HG02938 (cell line): ENCODE measurements around the gene RSPRY1.

Source experiments
- ATAC-seq: cut with Tn5 transposase; IDR thresholded peaks from one replicate; pipeline ENCODE4 v1.9.1; 2021; ENCODE audit warnings: mild to moderate bottlenecking, moderate library complexity; ENCODE audit not compliant: unreplicated experiment

RSPRY1 gene

DNA sequence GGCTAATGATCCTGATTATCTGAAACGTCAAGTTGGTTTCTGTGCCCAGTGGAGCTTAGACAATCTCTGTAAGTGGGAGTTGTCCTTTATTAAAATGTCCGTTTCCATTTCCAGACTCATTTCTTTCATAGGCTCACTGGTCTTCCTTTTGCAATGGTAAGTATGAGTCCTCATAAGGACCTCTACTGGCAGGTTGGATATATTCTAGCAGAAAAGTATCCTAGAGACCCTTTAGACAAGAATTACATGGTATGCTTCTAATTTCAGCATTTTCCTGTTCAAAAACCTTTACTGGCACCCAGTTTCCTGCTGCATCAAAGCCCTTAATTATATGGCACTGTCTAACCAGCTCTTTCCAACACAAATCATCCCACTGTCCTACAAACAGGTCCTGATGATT is 30.8 kb downstream of the RSPRY1 start:
- no peak for ATAC-seq

DNA sequence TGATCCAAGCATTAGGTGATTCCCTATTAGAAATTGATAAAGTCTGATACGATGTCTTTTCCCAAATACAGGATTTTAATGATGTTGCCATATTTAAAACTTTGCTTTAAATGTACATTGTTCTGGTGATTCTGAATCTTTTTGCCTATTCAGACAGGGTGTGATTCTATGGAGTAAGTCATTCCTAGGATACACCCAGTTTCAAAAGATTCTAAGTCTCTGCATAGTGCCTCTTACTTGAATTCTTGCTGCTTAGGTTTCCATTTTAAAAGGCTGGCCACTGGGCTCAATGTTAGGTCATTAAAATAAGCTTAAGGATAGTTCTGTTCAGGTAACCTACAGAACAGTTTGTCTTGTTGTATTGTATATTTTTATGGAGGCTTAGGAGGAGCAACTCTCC is 36.9 kb downstream of the RSPRY1 start:
- no peak for ATAC-seq

DNA sequence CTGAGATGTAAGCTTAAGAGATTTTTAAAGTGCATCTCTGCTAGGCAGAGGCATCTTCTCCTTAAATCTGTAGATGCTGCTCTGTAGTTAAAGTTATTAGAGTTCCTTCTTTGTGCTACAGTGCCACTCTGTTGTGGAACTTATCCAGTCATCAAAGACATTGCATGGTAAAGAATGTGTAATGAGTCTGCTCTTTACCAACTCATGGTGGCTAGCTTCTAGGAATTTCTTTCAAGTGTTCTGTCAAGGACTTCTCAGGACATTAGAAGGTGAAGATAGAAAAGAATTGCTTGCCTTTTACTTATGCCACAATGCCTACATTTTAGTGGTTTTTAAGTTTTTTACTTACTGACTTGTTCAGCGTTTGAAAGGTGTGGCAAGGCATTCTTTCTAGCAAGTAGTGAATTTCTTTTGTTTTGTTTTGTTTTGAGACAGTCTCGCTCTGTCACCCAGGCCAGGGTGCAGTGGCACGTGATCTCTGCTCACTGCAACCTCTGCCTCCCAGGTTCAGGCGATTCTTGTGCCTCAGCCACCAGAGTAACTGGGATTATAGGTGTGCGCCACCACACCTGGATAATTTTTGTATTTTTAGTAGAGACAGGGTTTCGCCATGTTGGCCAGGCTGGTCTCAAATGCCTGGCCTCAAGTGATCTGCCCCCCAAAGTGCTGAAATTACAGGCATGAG is 38.7 kb downstream of the RSPRY1 start:
- no peak for ATAC-seq

DNA sequence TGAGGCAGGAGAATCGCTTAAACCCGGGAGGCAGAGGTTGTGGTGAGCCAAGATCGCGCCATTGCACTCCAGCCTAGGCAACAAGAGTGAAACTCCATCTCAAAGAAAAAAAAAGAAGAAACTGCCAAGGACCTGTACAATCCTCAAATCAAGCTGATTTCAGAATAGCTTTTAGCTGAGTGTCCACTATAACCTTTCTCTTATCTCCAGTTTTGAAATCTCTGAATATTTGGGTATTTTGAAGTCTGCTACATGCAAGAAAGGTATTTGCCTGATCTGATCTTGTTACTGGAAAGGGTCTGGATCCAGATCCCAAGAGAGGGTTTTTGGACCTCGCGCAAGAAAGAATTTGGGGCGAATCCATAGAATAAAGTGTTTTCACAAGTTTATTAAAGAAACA is 39.8 kb downstream of the RSPRY1 start:
- no peak for ATAC-seq

DNA sequence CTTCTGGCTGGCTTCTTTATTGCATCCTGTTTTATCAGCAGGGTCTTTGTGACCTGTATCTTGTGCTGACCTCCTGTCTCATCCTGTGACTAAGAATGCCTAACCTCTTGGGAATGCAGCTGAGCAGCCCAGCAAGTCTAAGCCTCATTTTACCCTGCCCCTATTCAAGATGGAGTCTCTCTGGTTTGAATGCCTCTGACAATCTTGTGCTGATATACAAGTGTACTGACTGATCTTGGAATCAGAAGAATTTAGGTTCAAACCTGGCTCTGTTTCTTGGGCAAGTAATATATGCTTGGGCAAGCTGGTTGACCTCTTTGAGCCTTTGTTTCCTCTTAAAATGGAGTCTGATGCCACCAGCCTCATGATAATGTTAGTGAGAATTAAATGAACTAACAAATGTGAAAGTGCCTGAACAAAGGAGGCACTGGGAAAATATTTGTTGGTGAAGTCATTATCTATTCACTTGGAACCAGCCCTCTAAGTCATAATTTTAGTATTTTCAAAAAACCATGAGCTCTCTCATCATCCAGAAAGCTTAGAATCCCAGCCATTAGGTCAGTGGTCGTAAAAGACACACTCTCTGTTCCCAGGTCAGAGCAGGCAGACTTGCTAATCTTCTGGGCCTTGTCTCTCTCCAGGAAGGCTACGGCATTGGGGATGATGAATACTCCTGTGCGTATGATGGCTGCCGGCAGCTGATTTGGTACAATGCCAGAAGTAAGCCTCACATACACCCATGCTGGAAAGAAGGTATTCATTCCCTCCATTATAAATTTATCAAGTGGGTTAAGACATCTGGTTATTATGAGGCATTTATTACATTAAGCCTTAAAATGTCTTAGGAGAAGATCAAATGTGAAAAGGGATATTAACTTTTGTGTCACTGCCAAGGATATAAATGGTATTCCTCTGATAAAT is 40.8 kb downstream of the RSPRY1 start:
- ATAC-seq, result no peak

DNA sequence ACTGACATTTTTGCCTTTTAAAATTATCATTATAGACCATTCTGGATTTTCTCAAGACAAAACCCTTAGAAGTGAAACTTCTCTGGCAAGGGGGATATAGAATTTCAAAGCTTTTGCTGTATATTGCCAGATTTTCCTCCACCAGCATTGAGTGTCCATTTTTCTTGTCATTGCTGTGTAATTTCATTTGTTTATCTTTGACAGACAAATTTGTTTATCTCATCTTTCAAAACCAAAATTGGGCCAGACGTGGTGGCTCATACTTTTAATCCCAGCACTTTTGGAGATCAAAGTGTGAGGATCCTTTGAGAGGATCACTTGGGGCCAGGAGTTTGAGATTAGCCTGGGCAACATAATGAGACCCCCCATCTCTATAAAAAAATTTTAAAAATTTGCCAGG is 43.0 kb downstream of the RSPRY1 start:
- ATAC-seq, result no peak

DNA sequence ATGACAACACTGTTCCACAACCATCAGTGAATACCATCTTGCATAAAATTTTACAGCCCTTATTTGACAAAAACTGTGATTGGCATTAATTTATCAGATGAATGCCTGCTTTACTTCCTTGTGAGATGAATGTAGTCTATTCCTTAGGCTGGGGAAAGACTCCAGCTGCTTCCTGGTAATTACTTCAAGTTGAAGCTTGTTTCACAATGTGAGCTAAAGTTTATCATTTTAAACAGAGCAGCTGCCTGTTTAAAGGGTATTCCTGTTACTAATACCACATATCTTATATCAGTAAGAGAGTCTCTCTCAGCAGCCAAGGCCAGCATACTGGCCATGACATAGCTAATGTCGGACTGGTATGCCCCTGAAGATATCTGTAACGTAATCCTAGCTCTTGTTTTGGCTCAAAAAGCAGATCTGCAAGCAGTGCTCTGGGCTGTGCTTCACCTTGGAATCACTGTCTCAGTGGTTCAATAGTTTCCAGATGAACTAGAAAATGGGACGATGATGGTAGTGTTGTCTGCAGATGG is 45.8 kb downstream of the RSPRY1 start:
- no peak for ATAC-seq

DNA sequence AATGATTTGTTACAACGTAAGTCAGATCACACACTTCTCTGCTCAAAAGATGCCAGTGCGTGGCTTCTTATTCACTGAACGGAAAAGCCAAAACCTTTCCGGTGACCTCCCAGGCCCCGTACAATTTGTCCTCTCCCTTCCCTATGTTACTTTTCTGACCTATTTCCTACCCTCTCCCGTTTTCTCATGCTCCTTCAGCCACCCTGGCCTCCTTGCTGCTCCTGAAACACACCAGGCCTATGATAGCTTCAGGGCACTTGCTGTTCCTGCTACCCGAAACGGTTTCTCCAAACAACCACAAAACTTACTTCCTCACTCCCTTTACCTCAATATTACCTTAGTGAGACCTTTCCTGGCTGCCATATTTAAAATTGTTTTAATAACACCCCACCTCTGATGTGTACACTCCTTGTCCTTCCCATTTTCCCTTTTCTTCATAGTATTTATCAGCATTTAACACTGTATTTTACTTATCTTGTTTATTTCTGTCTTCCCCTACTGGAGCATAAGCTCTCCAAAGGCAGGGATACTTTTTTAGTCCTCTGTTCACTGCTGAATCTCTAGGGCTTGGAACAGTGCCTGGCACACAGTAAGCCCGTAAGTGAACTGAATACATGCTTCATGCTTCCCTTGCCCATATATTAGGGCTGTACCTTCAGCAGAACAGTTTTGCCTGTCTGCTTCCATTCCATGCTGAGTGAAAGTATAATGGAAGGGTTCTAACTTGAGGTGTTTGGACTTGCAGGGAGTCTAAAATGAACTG is 48.0 kb downstream of the RSPRY1 start:
- no peak for ATAC-seq

DNA sequence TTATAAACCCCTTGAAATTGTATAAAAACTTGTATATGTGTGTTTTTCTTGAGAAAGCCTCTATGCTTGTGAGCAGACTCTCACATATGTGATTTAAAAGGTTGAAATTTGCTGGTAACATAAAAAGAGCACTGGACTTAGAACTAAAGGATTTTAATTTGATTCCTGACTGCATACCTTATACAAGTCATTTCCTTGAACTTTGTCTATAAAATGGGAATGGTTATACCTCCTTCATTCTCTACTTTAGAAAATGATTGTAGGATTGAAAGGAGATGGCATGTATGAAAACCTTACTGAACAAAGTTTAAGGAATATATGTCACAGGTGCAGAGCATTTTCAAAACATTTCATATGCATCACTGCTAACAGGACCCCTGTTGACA is 48.6 kb downstream of the RSPRY1 start:
- no peak for ATAC-seq

DNA sequence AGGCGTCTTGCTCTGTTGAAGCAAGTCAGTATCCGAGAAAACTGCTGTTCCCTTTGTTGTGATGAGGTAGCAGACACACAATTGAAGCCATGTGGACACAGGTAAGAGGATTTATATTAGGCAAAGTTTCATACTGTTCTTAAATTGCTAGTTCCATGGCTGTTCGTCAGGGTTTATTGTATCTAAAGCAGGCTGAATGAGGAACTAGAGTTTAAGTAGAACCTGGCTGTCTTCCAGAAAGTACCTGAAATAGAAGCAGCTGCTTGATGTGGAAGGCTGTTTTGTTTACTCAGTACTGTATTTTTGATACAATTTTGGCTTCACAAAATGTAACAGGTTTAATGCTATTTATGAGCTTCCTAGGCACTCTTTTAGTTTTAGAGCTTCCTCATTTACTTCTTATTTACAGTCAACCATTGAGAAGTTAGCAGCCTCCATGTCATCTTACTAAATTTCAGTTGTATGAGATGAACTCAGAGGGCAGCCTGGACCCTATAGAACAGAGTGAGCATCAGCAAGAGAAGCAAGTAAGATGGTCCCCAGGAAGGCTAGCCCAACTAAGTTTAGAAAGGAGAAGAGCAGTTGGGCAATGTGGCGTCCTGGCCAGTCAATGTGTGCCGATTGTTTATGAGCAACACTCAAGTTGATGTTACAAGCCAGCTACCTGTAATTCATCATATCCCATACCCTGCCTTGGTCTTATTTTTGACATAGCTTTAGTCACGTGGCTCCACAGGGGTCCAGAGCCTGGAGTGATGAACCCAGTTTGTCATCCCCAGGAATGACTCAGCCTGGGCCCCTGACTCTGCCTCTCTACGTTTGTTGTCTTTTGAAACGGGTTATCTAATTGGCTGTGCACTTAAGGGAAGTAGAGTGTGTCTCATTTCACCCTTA is 49.2 kb downstream of the RSPRY1 start:
- ATAC-seq, result no peak

DNA sequence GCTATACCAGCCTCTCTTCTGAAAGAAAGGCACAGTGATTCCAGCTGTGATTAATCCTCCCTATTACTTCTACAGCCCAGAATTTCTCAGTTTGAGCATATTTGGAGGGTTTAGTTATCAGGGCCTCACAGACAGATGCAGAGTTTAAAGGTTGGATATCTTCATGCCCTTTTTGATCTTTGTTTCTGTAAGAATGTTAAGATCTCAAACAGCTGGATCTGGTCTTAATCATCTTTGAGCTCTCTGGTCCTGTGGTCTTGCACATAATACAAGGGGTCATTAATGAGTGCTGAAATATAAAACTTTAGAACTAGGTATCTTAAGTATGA is 49.9 kb downstream of the RSPRY1 start:
- ATAC-seq, result no peak

DNA sequence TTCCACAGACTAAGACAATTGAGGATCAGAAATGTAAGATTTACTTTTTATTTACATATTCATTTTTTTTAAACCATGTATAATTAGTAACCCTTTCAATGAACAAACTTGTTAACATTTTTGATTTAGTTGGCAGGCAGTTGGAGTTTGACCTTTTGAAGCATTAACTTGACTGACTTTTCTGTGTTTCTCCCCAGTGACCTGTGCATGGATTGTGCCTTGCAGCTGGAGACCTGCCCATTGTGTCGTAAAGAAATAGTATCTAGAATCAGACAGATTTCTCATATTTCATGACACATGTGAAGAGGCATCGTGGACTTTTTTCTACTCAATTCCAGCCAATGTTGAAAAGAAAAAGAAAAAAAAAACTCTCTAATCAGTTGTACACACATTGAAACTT is 52.6 kb downstream of the RSPRY1 start:
- ATAC-seq, result no peak

DNA sequence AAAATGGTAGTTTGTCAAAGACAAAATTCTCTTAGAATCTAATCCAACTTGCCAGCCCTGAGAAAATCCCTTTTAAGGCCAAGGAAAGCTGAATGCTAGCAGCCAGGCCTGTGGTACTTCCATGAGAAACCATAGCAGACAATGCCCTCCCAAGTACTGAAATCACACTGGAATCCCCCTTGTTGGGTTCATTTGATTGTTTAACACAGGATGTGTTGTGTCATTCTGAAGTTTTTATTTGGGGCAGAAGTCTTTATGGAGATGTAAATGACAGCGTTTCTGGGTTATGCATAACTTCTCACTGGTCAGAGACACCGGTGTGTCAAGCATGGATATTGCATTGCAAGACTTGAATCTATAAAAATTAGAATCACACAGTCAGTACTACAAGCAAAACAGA is 53.0 kb downstream of the RSPRY1 start:
- no peak for ATAC-seq

DNA sequence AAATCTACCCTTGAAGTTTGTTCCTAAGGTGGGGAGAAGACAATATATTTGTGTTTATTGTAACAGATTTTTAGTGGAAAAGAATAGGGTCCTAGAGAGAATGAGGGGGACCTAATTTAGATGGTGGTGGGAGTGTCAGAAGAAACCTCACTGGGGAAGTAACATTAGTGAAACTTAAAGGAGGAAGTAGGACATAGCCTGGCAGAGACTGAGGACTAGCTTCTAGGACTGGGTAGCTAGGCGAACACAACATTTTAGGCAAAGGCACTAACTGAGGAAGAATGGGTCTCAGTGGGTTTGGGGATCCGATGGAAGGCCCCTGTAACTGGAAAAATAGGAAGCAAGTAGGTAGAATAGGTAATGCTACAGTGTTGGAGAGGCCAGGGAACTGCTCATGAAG is 54.7 kb downstream of the RSPRY1 start:
- no peak for ATAC-seq

DNA sequence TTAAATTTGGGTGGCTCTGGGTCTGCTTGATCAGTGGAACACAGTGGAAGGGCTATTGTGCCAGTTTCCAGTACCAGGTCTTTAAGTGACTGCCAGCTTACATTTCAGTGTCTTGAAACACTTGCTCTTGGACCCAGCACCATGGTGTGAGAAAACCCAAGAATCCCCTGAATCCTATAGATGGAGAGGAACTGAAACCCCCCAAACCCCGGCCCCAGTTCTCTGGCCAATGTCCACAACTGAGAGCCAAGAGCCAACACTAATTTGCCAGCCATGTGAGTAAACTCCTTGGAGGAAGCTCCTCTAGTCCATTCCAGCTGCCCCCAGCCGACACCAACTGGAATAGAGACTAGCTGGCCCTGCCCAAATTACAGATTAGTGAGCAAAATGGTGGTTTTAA is 56.5 kb downstream of the RSPRY1 start:
- no peak for ATAC-seq

DNA sequence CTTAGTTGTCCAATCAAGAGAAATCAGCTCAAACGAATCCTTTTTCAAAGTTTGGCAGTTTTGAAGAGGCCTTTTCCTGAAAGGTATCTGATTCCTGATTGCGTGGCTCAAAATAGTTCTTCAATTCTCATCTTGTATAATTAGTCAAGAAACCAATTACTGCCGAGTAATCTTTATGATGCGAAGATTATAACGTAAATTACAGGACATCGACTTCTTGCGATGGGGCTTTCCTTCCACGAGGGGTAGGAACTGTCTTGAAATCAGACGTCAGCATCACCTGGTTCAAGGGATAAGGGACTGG is 58.3 kb downstream of the RSPRY1 start:
- peak; percentile 33 for ATAC-seq

DNA sequence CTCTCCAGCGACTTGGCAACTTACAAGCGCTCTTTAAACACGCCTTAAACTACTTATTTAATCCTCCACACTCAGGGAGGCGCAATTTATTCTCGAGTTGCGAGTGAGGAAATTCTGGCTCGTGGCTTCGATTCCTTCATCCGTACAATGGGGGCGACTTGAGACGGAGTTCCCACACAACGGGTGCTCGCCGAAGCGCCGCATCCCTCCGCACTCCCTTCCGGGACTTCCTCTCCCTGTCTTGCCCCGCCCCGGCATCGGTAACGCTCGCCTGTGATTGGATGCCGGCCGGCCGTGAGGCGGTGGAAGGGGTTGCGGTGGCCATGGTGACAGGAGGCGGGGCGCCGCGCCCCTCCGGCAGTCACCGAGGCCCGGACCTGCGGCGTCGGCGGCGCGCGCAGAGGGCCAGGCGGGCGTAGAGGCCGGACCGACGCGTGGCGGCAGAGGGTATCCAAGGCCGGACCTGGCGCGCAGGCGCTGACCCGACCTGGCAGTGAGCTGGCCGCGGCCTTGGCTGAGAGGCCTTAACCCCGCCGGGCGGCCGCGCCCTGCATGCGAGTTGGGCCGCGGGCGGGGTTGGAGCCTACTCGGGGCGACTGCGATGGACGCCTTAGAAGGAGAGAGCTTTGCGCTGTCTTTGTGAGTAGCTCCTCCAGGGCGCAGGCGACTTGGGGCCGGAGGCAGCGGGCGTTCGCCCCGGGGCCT is 58.8 kb downstream of the RSPRY1 start, which contains the start of gene ARL2BP:
Gene ARL2BP (plus strand): TSS at position 493 of the 705 bp plus-strand sequence. CDS start 109 bp downstream, at position 602.
- ATAC-seq, result peak; percentile 90

DNA sequence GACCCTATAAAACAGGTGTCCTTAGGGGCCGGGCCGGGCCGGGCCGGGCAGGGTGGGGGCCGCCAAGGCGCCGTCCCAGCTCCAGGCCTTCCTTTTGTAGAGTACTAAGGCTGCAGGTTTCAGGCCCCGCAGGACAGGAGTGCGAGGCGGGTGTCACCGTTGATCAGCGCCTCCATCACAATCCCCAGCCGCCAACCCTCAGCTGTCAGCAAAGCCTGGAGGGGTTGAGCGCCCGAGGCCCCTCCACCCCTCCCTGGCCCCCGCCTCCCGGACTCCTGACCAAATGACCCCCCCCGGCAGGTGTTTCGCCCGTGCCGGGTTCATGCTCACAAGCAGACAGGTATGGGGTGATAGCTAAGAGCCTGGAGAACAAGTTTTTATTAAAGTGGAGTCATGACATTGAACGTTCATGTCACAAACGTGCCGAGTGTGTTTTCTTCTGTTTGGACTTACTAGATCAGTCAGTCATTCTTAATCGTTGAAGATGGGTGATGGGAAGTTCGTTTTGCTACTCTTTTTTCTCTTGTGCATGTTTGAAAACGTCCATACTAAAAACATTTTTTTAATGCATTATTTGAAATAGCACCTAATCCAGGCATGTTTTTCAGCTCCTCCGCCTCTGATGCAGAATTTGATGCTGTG is 59.5 kb downstream of the RSPRY1 start:
- ATAC-seq, result peak; percentile 28

DNA sequence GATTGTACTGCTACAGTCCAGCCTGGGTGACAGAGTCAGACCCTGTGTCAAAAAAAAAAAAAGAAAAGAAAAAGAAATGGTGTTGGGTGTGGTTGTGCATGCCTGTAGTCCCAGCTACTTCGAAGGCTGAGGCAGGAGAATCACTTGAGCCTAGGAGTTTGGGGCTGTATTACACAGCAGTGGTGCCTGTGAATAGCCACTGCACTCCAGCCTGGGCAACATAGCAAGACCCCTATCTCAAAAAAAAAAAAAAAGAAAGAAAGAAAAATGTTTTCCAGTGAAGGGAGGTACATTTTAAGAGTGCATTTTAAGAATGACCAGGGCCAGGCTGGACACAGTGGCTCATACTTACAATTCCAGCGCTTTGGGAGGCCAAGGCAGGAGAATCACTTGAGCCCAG is 65.2 kb downstream of the RSPRY1 start:
- no peak for ATAC-seq
